ENCODE data around the gene NR0B2.
A peak's percentile ranks its signal among the peaks of the same experiment; 100 is the strongest.

The NR0B2 gene

DNA sequence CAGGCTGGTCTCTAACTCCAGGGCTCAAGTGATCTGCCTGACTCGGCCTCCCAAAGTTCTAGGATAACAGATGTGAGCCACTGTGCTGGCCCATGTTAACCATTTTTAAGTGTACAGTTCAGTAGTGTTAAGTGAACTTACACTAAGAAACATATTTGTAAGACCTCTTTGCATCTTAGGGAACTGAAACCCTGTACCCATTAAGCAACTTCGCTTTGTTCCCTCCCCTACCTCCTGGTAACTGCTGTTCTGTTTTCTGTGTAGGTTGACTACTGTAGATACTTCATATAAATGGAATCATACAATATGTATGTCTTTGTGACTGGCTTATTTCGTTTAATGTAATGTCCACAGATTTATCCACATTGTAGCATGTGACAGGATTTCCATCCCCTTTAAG lies 18.8 kb upstream of the NR0B2 start:
- H3K27me3 ChIP-seq (ENCODE audit: insufficient read depth, low read length, poor library complexity, severe bottlenecking) = no peaks in the 10 kb centered on the region

DNA sequence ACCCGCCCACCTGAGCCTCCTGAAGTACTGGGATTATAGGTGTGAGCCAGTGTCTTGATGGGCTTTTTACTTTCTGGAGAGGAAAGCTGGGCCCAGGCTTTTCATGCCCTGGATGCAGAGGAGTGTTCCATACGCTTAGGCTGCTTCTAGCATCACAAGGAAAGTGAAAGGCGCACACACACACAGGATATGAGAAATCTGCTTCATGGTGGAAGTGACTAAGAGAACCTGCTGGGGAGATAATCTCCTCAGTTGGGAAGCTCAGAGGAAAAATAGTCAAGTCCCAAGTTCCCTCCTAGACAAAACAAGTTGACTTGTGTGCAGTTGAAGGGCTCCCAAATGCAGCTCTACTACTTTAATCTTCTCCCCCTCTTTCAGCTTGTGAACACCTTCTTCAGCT lies 9.9 kb upstream of the NR0B2 start:
- Histone ChIP-seq H3K36me3 (ENCODE audit: insufficient read depth, low read length) (peaks cover 27% of the 10 kb centered on the region; the same call in 1 of the 2 replicates), H3K9me3 (ENCODE audit: insufficient read depth, low read depth, low read length) (no peaks in the 10 kb centered on the region), H3K27me3 (ENCODE audit: insufficient read depth, low read length, poor library complexity, severe bottlenecking) (no peaks in the 10 kb centered on the region), H3K79me2 (ENCODE audit: insufficient read depth, low read length) (peaks cover 56% of the 10 kb centered on the region), H3F3A (ENCODE audit: low read depth) (no peaks in the 10 kb centered on the region), H3K4me2 (ENCODE audit: low read depth, low read length, poor library complexity, severe bottlenecking) (peak overlapping the region; percentile 99), H3K9me2 (replicated peaks; ENCODE audit: low read depth, low read length) (no peaks in the 10 kb centered on the region), H2AFZ (ENCODE audit: low read length) (no peak overlapping the region), H4K20me1 (ENCODE audit: insufficient read depth, low read length, poor library complexity, severe bottlenecking) (peaks cover 35% of the 10 kb centered on the region), H3K9ac (ENCODE audit: low read depth, low read length, poor library complexity, severe bottlenecking) (peak overlapping the region; percentile 92), H3K4me1 (ENCODE audit: insufficient read depth, low read length, poor library complexity, severe bottlenecking) (peaks cover 40% of the 10 kb centered on the region), H3K4me3 (ENCODE audit: low read length, poor library complexity, severe bottlenecking) (peak overlapping the region; percentile 92)
- TF ChIP-seq, protein P1, sequence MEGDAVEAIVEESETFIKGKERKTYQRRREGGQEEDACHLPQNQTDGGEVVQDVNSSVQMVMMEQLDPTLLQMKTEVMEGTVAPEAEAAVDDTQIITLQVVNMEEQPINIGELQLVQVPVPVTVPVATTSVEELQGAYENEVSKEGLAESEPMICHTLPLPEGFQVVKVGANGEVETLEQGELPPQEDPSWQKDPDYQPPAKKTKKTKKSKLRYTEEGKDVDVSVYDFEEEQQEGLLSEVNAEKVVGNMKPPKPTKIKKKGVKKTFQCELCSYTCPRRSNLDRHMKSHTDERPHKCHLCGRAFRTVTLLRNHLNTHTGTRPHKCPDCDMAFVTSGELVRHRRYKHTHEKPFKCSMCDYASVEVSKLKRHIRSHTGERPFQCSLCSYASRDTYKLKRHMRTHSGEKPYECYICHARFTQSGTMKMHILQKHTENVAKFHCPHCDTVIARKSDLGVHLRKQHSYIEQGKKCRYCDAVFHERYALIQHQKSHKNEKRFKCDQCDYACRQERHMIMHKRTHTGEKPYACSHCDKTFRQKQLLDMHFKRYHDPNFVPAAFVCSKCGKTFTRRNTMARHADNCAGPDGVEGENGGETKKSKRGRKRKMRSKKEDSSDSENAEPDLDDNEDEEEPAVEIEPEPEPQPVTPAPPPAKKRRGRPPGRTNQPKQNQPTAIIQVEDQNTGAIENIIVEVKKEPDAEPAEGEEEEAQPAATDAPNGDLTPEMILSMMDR (conservative IDR thresholded peaks at IDR 0.05; ENCODE audit: low read length) = no peak
- TF ChIP-seq EZH2phosphoT487 (IDR thresholded peaks at IDR 0.05; ENCODE audit: borderline replicate concordance) = no peak

More for the DNA sequence above, 18.8 kb upstream of the NR0B2 start:
- H3K9me3 ChIP-seq (ENCODE audit: insufficient read depth, low read depth, low read length) = no peaks in the 10 kb centered on the region
- H3K79me2 ChIP-seq (ENCODE audit: insufficient read depth, low read length) = peaks cover 35% of the 10 kb centered on the region
- no peak overlapping the region for H2AFZ ChIP-seq (ENCODE audit: low read length)
- peaks cover 47% of the 10 kb centered on the region; the same call in 1 of the 2 replicates for H3K36me3 ChIP-seq (ENCODE audit: insufficient read depth, low read length)
- H3K4me1 ChIP-seq (ENCODE audit: insufficient read depth, low read length, poor library complexity, severe bottlenecking) = no peaks in the 10 kb centered on the region
- H3K9ac ChIP-seq (ENCODE audit: low read depth, low read length, poor library complexity, severe bottlenecking) = no peak overlapping the region
- no peaks in the 10 kb centered on the region for H3K9me2 ChIP-seq (replicated peaks; ENCODE audit: low read depth, low read length)
- TF ChIP-seq, protein P1 (conservative IDR thresholded peaks at IDR 0.05; ENCODE audit: low read length) = no peak
- no peak for TF ChIP-seq EZH2phosphoT487 (IDR thresholded peaks at IDR 0.05; ENCODE audit: borderline replicate concordance)
- H3K4me2 ChIP-seq (ENCODE audit: low read depth, low read length, poor library complexity, severe bottlenecking) = no peak overlapping the region
- no peak overlapping the region for H3K4me3 ChIP-seq (ENCODE audit: low read length, poor library complexity, severe bottlenecking)
- peaks cover 11% of the 10 kb centered on the region for H4K20me1 ChIP-seq (ENCODE audit: insufficient read depth, low read length, poor library complexity, severe bottlenecking)
- H3F3A ChIP-seq (ENCODE audit: low read depth) = no peaks in the 10 kb centered on the region

DNA sequence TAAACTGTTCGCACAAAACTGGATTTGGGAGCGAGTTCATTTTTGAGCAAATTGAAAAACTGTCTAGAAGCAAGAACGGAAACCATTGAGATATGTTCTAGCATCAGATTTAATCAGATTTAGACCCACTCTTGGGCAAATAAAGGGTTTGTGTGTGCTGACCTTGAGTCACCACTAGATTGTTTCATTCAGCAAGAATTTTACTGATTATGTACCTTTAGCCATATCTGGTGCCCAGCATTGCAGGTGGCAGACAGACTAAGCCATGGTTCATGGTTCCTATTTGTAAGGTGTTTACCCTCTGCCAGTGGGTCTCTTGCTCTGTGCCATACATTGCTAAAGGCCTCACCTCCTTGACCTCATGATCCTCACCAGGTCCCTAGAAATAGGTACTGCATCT lies 9.1 kb upstream of the NR0B2 start:
- Histone ChIP-seq H3K9me3 (ENCODE audit: insufficient read depth, low read depth, low read length) (no peaks in the 10 kb centered on the region), H3K4me2 (ENCODE audit: low read depth, low read length, poor library complexity, severe bottlenecking) (peak overlapping the region; percentile 99), H3K4me1 (ENCODE audit: insufficient read depth, low read length, poor library complexity, severe bottlenecking) (peaks cover 40% of the 10 kb centered on the region), H2AFZ (ENCODE audit: low read length) (no peak overlapping the region), H3K79me2 (ENCODE audit: insufficient read depth, low read length) (peaks cover 48% of the 10 kb centered on the region), H3K4me3 (ENCODE audit: low read length, poor library complexity, severe bottlenecking) (peak overlapping the region; percentile 92), H3K9ac (ENCODE audit: low read depth, low read length, poor library complexity, severe bottlenecking) (peak overlapping the region; percentile 92), H3F3A (ENCODE audit: low read depth) (no peaks in the 10 kb centered on the region), H3K9me2 (replicated peaks; ENCODE audit: low read depth, low read length) (no peaks in the 10 kb centered on the region), H3K27me3 (ENCODE audit: insufficient read depth, low read length, poor library complexity, severe bottlenecking) (no peaks in the 10 kb centered on the region), H3K36me3 (ENCODE audit: insufficient read depth, low read length) (peaks cover 19% of the 10 kb centered on the region; the same call in 1 of the 2 replicates), H4K20me1 (ENCODE audit: insufficient read depth, low read length, poor library complexity, severe bottlenecking) (peaks cover 31% of the 10 kb centered on the region)
- TF ChIP-seq, protein P1 (conservative IDR thresholded peaks at IDR 0.05; ENCODE audit: low read length) = no peak
- no peak for TF ChIP-seq EZH2phosphoT487 (IDR thresholded peaks at IDR 0.05; ENCODE audit: borderline replicate concordance)
